Measurements from ENCODE around the gene MYH6.

DNA sequence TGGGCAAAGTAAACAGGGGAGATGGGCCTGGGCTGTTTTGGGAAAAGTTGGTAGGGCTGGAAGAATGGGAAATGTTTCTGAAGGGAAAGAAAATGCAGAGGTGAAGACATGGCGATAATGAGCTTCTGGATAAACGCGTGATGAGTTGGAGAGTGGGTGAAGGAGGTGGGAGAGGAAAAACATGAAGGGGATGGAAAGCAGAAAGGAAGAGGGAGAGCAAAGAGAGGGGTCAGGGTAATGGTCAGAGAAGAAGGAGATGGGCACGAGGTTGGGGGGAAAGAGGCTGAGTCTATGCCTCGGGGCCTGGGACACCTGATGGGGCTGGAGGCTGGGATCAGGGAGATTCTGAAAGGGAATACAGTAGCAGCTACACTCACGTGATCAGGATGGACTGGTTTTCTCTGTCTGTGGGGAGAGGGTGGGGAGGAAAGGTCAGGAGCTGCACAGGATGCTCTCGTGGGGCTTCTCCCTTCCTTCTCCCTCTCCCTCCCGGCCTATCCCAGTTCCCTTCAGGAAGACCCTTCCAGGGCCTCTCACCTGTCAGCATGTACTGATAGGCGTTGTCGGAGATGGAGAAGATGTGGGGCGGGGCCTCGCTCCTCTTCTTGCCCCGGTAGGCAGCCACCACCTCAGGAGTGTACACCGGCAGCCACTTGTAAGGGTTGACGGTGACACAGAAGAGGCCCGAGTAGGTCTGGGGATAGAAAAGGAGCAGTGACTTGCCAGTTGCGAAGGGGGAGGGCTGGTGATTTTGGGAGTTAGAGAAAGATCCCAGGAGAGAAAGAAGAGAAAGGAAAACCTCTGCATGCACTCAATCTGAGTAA is 24.2 kb upstream of the MYH6 start:
- TF ChIP-seq, protein P1, sequence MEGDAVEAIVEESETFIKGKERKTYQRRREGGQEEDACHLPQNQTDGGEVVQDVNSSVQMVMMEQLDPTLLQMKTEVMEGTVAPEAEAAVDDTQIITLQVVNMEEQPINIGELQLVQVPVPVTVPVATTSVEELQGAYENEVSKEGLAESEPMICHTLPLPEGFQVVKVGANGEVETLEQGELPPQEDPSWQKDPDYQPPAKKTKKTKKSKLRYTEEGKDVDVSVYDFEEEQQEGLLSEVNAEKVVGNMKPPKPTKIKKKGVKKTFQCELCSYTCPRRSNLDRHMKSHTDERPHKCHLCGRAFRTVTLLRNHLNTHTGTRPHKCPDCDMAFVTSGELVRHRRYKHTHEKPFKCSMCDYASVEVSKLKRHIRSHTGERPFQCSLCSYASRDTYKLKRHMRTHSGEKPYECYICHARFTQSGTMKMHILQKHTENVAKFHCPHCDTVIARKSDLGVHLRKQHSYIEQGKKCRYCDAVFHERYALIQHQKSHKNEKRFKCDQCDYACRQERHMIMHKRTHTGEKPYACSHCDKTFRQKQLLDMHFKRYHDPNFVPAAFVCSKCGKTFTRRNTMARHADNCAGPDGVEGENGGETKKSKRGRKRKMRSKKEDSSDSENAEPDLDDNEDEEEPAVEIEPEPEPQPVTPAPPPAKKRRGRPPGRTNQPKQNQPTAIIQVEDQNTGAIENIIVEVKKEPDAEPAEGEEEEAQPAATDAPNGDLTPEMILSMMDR (IDR thresholded peaks at IDR 0.05), result no peak
- TF ChIP-seq EP300 (IDR thresholded peaks at IDR 0.05) (no peak), POLR2AphosphoS5 (IDR thresholded peaks at IDR 0.05) (no peak), POLR2A (IDR thresholded peaks at IDR 0.05) (no peak)

All from sigmoid colon (tissue), 4 donors.